ENCODE measurements around the gene CELSR1.

The CELSR1 gene

DNA sequence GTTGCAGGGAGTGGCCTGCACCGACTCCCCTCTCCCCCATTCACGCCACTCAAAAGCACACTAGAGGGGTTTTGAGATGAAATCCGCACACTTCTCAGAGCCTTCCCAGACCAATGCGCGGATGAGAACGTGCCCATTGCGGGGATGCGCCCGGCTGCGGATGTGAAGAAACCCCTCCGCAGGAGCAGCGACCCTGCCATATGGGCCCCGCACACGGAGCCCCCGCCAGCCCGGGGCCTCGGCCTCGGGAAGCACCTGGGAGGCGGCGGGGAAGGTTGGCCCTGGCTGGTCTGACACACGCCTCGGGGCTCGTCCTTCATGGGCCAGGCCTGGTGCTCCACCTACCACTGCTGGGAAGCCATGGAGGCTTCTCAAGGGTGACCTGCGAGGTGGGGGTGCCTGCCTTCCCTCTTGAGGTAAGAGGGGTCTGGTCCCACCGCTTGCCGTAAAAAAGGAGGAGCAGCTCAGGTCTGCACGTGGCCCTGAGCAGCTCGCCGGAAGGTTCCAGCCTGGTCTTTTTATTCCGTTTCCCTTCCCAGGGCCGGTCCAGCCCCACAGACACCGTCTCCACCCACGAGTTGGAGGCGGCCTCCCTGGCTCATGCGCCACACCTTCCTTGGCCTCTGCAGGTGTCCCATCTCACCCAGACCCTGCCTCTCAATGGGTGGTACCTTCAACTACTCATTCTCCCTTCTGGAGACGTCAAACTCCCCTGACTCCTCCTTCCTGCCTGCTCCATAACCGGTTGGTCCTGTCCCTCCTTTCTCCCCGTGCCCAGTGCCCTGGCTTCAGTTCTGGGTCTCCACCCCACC lies 162.6 kb downstream of the CELSR1 start:
- no peak for DNase-seq (ENCODE audit: low read depth in 2 of 2)

DNA sequence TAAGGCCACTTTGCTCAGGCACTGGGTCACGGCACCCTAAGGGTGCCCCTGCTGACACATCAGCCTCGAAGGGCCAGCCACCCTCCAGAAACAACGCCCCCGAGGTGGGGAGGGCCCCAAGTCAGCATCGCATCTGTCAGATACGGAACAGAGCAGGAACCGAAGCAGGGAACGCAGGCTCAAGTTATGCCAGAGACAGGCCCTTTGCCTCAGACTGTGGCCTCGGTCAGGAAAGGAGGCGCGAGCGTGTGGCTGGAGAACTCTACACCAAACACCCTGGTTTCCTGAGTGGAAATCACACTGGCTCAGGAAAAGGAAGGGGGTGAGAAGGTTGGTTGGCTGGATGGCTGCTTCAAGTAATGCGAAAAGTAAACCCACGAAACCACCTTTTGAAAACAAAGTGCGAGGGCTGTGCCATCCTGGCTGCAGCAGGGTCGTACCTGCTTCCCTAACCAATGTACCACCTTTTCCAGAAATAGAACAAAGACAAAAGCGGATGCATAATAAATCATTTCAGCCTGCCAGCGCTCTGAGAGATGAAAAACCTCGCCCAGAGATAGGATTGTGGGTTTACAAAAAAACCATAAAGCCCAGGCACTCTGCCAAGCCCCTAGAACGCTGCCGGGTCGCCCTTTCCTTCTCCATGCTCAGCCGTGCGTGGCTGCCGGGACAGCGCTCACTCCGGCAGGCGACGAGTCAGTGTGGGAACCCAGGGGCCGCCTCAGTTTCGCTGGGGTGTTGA lies 163.3 kb downstream of the CELSR1 start:
- DNase-seq (ENCODE audit: low read depth in 2 of 2) = no peak

DNA sequence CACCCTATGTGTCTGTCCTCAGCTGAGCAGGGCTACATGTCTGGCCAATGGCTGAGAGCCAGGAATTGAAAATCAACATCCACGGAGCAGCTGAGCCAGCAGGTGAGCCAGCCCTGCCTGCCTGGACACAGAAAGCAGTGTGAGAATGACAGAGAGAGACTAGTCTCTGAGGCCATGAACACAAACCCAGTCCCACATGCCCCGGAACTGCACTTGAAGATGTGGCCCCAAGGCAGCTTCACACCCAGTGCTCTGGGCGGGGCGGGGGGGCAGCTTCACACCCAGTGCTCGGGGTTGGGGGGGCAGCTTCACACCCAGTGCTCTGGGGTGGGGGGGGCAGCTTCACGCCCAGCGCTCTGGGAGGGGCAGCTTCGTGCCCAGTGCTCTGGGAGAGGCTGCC lies 164.3 kb downstream of the CELSR1 start:
- no peak for DNase-seq (ENCODE audit: low read depth in 2 of 2)

DNA sequence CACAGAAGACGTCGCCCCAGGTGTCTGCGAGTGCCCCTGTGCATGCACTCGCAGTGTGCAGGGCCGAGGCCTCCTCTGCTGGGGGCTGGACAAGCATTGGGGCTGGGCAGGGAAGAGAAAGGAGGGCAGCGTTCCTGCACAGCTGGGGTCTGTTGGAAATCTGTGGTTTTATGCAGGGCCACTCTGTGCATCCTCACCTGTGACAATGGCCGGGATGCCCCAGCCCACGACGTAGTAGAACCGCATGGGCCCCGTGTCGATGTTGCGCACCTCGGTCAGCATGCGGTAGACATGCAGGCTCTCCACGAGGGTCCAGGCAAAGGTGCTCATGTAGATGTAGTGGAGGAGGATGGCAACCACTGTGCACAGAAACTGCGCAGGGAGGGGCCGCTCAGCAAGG lies 164.7 kb downstream of the CELSR1 start:
- DNase-seq (ENCODE audit: low read depth in 2 of 2) = no peak

GRCh38 chr22:46371623-46372226 lies 165.7 kb downstream of the CELSR1 start:
- no peak for DNase-seq (ENCODE audit: low read depth in 2 of 2)

DNA sequence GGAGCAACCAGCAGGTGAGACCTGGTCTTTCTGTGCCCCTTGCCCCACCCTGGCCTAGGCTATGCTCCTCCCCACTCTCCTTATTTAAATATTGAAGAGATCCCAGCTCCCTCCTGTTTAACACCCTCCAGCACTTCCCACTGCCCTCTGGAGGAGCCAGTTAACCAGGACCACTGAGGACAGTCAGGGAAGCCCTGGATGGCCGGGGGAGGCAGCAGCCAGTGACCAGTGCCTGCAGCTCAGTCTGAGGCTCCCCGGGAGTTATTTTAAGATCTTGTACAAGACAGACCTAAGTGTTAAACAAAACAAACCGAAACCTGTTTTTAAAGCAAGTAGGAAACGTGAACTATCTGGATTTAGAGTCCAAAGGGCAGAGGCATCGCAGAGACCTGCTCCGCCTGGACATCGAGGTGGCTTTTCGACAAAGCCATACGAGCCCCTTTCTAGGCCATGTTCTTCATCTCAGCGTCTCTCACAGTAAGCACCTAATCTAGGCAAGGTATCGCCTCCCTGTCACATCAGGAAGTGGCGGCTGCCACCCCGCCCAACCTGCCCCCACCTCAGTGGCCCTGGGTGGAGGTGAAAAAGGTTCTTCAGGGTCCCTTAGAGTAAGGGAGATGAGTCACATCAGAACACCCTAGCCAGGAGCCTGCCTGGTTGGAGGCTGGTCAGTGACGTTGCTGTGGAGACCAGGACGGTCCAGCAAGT lies 166.7 kb downstream of the CELSR1 start:
- DNase-seq (ENCODE audit: low read depth in 2 of 2) = peak; percentile 34 to 38

- DNase-seq (ENCODE audit: low read depth in 2 of 2) = no peak
Measured at GRCh38 chr22:46369716-46370583, 167.5 kb downstream of the CELSR1 start.

GRCh38 chr22:46368871-46369715 lies 168.3 kb downstream of the CELSR1 start:
- no peak for DNase-seq (ENCODE audit: low read depth in 2 of 2)

DNA sequence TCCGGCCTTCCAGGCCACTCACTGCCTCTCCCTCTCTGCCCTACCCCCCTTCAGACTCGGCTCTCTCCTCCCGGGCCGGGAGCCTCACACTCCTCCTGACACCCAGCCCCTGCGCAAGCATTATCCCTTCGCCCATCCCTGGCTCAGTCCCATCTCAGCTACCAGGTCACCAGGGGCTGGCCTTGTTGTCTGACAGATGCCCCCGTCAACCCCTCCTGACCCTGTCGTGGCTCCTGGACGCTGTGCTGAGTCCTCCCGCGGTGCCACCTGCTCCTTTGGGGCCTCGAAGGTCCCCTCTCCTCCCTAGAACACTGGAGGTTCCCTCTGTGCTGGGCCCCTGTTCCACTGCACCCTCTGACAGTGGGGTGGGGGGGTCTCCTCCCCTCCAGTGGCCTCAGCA lies 169.0 kb downstream of the CELSR1 start:
- DNase-seq (ENCODE audit: low read depth in 2 of 2) = no peak

DNA sequence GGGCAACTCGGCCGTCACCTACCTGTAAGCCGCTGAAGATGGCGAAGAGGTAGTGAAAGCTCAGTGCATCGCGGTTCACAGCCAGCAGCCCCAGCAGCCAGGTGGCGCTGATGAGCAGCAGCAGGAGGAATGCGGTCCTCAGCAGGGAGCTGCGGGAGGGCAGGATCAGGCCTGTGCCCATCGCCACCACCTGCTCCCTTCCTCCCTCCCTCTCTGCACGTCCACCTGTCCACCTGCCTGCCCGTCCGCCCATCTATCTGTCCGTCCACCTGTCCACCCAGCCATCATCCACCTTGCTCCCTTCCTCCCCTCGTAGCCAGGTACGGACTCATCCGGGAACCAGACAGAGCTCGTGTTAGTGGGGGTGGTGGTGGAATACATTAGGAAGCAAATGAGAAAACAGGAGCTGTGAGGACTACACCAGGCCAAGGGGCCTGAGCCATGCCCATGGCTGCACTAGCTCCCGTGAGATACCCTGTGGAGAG lies 169.7 kb downstream of the CELSR1 start:
- DNase-seq (ENCODE audit: low read depth in 2 of 2) = peak; percentile 26 to 44

- no peak for DNase-seq (ENCODE audit: low read depth in 2 of 2)
Measured at GRCh38 chr22:46366801-46367706, 170.4 kb downstream of the CELSR1 start.

- DNase-seq (ENCODE audit: low read depth in 2 of 2) = no peak
Measured at GRCh38 chr22:46366327-46366731, 171.1 kb downstream of the CELSR1 start.

- no peak for DNase-seq (ENCODE audit: low read depth in 2 of 2)
Measured at GRCh38 chr22:46365166-46365624, 172.2 kb downstream of the CELSR1 start.

DNA sequence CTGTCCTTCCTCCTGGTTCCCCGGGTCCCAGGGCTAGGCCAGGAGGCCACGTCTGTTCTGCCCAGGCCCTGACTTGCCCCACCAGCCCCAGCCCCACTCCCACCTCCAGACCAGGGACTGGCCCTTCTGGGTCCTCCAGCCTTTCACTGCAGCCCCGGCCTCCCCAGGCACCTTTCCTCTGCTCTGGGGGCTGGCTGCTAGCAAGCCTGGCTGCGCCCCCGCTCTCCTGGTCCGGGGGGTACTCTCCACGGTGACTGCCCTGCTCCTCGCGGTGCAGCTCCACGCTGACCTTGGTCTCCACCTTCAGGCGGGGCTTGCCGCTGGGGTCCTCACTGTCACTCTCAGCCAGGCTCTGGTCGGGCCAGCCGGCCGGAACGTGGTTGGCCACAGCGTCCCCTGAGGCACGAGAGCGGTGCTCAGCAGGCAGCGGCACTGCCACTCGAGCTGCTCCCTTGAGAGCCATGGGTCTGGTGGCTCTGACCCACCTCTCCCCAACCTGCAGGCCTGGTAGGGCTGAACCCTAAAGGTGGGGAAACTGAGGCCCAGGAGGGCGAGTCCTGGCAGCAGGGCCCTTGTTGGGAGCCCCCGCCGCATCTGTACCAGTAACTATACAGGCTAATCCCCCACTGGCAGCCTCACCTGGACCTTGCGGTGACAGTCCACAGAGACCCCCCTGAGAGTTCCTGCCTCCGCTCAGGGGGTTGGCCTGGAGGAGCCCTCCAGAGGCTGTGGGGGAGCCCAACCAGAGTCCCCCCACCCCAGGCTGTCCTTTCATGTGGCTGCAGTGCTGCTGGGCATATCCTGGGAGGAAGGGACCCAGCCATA lies 172.9 kb downstream of the CELSR1 start:
- DNase-seq (ENCODE audit: low read depth in 2 of 2) = no peak

DNA sequence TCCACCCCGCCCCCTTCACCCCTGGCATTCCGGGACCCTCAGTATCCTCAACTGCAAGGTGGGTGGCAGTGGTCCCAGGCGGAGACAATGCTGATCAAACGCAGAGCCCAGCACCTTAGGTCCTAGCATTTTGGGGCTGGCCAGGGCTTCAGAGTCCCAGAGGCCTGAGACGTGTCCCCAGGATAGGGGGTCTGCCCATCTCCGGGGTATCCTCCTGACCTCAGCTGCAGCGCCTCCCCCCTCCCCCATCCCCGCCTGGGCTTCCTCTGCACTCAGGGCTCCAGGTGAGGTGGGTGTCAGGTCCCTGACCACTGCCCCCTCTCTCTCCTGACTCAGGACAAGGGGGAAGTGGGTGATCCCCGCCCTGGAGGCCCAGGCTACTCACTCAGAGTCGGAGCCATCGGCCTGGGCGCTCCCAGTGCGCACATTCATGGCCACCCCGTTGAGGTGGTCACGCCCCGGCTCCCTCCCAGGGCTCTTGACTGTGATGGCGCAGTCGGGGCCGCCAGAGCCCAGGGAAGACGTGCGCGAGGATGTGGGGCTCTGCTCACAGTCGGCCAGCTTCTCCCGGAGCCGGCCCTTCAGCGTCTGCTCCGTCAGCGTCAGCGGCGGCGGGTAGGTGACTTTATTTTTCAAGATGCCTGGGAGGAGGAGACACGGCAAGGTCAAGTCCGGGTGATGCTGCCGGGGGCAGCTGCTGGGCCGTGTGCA lies 173.7 kb downstream of the CELSR1 start:
- no peak for DNase-seq (ENCODE audit: low read depth in 2 of 2)

DNA sequence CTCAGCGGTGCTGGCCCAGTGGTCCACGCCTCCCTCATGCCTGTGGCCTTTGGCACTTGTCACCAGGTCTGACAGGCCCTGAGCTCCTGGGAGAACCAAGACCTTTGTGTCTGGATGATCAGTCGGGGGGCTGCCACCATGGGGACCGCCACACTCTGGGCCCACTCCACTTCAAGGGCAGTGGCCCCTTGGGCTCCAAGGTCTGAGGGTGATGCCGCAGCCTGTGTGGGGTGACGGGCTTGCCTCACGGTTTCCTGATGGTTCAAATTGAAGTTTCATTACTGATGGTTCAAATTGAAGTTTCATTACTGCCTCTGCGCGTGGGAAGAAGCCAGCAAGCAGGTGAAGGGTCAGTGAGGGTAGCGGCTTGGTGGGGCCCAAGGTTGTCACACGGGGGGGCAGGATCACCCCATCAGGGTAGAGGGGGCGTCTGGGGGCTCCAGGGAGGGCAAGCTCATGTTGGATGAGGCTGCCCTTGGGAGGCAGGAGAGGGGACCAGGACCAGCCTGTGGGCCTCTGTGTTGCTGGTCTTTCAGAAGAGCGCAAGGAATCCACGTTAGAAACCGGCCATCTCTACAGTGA lies 174.4 kb downstream of the CELSR1 start:
- no peak for DNase-seq (ENCODE audit: low read depth in 2 of 2)
